Stimulated activated CD8-positive, alpha-beta memory T cell treated with anti-CD3 and anti-CD28 coated beads, Interleukin-15, amount 100 ng/mL, for 1 hour (primary cell): ENCODE data around the gene LSAMP.

Experiments
- DNase-seq: peaks from one replicate; pipeline ENCODE4 v3.0.0-alpha.2; 2020; ENCODE audit warnings: low read depth

The LSAMP gene

GRCh38 chr3:116007000-116007399 lies 438.3 kb downstream of the LSAMP start:
- no peak for DNase-seq

DNA sequence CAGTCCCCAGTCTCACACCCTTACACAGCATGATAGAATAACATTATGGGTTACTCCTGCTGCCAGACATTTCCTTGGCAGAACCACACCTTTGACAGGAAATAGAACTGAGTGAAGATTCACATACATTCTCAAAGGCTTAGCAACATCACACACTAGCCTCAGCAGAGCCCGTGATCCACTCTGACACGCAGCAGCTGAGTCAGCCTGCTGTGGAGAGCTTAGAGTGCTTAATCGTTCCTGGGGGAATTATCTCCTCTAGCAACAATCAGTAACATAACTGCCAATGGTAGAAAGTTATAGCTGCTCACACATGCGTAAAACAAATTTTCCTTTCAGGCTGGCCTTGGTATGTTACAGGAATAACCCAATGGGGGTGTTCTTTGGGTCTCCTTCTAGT lies 439.9 kb downstream of the LSAMP start:
- no peak for DNase-seq

DNA sequence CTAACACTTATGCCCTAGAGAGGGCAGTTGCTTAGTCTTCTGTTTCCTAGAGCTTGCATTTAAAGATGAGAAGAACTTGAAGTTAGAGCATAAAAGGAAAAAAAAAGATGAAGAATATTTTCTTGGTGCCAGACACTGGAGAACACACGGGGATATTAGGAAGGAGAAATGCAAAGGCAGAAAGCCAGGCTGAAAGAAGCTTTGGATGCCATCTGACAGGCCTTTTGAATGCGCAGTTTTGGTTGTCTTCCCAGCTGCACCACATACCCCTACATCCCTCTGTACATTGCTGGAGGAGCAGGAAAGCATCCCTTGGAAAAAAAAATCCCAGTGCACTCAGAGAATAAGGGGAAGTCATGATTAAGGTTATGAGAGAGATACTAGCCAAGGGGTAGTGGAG lies 443.1 kb downstream of the LSAMP start:
- no peak for DNase-seq

GRCh38 chr3:116001151-116001621 lies 444.1 kb downstream of the LSAMP start:
- DNase-seq, result no peak

- DNase-seq, result no peak
Measured at GRCh38 chr3:116000311-116000710, 445.0 kb downstream of the LSAMP start.

DNA sequence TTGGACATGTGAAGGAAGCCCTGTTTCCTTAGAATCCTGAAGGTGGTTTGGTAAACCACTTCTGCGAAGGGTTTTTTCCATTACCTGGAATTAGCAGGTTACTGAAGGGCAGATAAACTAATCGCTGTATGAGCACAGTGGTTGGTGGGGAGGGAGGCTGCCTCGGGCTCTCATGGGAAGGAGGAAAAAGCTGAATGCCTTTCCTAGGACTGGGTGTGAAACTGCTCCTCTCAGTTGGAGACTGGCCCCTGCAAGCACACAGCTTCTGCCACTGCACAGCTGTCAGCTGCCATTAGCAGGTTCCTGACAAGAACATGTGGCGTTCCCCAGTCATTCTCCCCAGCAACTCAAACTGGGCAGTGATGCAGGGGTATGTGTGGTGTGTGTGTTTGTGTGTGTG lies 445.7 kb downstream of the LSAMP start:
- DNase-seq, result no peak

DNA sequence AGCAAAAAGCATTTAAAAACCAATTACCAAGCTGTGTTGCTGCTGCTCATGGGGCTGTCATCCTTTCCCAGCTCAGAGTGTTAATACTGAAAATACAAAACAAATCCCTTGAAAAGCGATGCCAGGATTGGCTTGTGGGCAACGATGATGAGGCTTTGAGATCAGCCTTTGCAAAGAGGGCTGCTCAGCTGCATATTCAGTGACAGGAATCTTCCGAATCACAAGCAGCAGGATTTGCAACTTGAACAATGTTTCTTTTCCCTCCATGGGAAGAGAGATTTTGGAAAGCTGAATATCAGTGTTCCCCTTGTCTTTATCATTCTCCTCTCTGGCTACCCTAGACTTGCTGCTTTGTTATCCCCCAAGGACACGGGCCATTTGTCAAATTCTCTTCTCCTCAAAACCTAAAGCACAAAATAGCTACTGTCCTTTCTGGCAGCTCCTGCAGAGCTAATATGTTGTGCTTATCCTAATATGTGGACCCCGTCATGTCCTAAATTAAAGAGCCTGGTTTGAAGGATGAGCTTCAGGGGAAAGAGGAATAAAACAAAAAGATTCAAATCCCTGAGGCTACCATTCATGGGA lies 446.2 kb downstream of the LSAMP start:
- no peak for DNase-seq

- no peak for DNase-seq
Measured at GRCh38 chr3:115996420-115997108, 448.7 kb downstream of the LSAMP start.

DNA sequence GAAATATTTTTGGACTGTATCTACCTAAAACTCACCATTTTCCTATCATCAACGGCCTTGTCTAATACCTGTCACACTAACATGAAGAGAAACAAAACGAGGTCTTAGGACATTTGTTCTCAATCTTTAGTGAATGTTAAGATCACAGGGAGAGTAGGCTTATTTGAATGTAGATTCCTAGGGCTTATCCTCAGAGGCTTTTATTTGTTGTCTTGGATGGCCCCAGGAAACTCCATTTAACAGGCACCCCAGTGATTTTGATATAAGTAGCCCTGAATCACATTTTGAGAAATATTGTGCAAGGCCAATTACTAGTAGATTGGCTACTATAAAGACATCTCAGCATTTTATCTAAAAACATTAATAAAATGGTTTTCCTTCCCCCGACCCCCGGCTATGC lies 454.6 kb downstream of the LSAMP start:
- no peak for DNase-seq

GRCh38 chr3:115989684-115990421 lies 455.4 kb downstream of the LSAMP start:
- no peak for DNase-seq

GRCh38 chr3:115986555-115987207 lies 458.6 kb downstream of the LSAMP start:
- no peak for DNase-seq

DNA sequence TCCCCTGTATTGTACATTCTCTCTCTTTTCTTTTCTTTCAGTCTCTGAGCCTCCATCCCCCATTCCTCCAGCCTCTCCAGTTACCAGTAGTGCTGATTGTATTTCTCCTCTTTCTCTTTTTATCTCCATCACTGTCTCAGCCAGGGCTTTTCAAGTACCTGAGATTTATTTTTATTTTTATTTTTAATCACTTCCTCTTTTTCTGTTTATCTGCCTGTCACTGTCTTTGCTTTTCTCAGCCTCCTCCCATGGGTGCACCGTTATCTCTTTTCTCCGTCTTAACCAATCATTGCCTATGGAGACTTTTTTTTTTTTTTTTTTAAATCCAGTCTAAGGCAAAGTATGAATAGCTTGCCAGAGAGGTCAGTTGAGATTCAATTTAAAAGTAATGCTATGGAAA lies 462.7 kb downstream of the LSAMP start:
- DNase-seq, result no peak

GRCh38 chr3:115982108-115982507 lies 463.2 kb downstream of the LSAMP start:
- no peak for DNase-seq

DNA sequence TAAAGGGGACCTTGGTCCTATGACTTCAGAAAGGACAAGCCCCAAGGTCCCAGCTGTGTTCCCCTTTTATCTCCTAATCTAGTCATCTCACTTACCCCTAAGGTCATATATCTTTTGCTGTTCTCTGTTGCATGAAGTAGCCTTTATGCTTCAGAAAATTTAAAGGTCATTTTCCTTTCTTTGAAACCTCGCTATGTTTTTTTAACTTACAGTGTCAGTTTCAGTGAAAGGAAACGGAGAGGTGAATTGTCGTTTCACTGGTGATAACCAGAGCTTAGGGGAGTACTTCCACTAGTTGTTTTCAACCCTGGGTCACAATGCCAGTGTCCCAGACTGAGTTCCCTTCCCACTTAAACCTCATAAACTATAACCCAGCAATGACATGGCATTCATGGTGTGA lies 464.6 kb downstream of the LSAMP start:
- DNase-seq, result no peak

GRCh38 chr3:115977866-115978265 lies 467.4 kb downstream of the LSAMP start:
- DNase-seq, result no peak

DNA sequence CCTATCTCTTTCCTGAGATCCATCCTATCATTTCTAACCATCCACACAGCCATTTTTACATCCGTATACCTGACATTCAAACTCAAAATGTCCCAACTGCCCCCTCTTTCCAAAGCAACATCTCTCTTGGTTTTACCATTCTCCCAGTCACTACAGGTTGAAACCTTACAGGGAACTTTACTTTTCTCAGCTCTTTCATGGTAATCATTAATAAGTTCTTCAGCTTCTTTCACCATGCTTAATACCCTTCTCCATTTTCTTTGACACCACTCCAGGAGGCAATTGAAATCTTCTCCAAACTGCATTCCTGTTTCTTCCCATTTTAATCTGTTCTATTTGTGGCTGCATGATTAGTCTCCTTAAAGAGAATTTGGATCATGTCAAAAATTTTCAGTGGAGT lies 469.5 kb downstream of the LSAMP start:
- no peak for DNase-seq

DNA sequence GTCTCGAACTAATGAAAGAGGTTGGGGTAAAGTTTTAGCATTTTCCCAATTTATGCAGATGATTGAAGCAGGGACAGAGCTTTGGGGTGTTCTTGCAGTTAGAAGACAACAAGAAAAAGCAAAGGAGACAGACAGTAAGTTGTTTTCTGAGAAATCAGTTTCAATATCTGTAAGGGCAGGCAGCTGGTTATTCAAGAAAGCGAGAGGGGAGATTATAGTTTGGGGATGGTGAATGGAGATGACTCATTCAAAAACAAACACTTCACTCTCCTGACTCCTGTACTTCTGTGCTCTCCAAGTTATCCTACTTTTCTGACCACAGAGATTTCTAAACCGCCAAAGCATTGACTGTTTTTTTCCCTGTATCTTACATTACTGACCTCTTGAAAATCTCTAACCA lies 469.9 kb downstream of the LSAMP start:
- no peak for DNase-seq

- DNase-seq, result no peak
Measured at GRCh38 chr3:115974940-115975339, 470.3 kb downstream of the LSAMP start.

- DNase-seq, result no peak
Measured at GRCh38 chr3:115968871-115969270, 476.4 kb downstream of the LSAMP start.

DNA sequence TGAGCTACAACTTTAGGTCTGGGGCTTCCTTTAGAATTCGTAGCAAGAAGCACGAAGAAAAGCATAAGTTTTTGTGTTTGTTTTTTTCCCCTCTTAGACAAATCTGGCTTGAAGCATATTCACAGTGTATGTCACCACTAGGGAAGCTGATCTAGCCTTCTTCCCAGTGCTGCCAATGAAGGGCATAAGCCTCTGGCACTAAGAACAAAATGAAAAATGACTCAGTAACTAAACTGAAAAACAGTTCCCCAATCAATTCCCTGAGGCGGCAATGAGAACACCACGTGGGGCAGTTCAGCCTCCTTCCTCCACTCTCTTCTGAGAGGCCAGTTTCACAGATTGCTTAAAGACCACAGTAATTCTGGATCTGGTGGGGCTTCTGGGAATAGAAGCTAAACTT lies 483.9 kb downstream of the LSAMP start:
- no peak for DNase-seq

DNA sequence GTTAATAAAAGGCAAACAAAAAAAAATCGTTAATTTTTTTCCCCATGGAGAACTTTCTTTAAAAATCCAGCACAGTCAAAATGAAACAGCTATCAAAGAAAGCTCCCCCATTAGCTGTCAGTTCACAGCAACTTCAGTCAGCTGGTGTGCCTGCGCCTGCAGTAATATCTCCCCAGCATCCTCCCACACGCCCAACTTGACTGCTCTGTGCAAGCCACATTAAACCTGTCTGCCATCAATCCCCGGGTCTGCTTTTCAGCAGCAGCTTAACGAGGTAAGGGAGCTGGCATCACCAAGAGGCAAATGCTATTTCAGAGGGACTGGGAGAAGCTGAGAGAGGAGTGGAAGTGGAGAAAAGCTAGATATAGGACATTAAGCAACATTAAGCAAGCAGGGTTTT lies 484.5 kb downstream of the LSAMP start:
- DNase-seq, result no peak

GRCh38 chr3:115958526-115958925 lies 486.8 kb downstream of the LSAMP start:
- DNase-seq, result no peak

DNA sequence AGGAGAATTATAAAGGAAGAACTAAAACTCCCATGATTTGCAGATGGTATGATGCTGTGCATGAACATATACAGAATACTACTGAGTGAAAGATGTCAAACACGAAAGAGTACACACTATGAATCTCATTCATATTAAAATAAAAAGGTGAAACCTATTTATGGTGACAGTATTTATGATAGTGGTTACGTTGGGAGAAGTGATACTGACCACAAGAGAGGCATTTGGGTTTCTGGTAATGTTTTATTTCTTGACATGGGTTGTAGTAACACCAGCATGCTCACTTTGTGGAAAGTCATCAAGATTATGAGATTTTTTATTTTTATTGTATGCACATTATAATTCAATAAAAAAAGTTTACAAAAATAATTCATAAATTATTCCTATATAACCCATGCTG lies 498.0 kb downstream of the LSAMP start:
- DNase-seq, result no peak
